NCI-H524 (cell line): ENCODE measurements around the gene CHRM4.

Source experiments
- DNase-seq, 2 experiments: peaks; one replicate each; lab custom pipeline; 2025; lab: John Stamatoyannopoulos, UW

CHRM4 gene

GRCh38 chr11:46367244-46367915 is 24.2 kb downstream of the CHRM4 start:
- peak; percentile 50 to 84 for DNase-seq

GRCh38 chr11:46366661-46367161 is 24.9 kb downstream of the CHRM4 start:
- DNase-seq: no peak

GRCh38 chr11:46366260-46366659 is 25.3 kb downstream of the CHRM4 start:
- no peak for DNase-seq

- no peak for DNase-seq
Observed at GRCh38 chr11:46364791-46365190, 26.8 kb downstream of the CHRM4 start.

- DNase-seq: peak in 1 of 2 experiments; percentile 58
Observed at GRCh38 chr11:46364056-46364455, 27.5 kb downstream of the CHRM4 start.

- peak; percentile 50 to 81 for DNase-seq
Observed at GRCh38 chr11:46363455-46364005, 28.0 kb downstream of the CHRM4 start.

- DNase-seq: no peak
Observed at GRCh38 chr11:46363031-46363407, 28.6 kb downstream of the CHRM4 start.

GRCh38 chr11:46362156-46363030 is 29.2 kb downstream of the CHRM4 start:
- DNase-seq: no peak

- no peak for DNase-seq
Observed at GRCh38 chr11:46361283-46362155, 30.1 kb downstream of the CHRM4 start.

- DNase-seq: no peak
Observed at GRCh38 chr11:46360878-46361277, 30.7 kb downstream of the CHRM4 start.

- DNase-seq: no peak
Observed at GRCh38 chr11:46359953-46360352, 31.6 kb downstream of the CHRM4 start.

GRCh38 chr11:46357483-46357936 is 34.1 kb downstream of the CHRM4 start:
- no peak for DNase-seq

- DNase-seq: no peak
Observed at GRCh38 chr11:46356924-46357482, 34.6 kb downstream of the CHRM4 start.

- DNase-seq: no peak
Observed at GRCh38 chr11:46353698-46354097, 37.9 kb downstream of the CHRM4 start.

GRCh38 chr11:46352063-46352841 is 39.3 kb downstream of the CHRM4 start:
- DNase-seq: peak in 1 of 2 experiments; percentile 26

GRCh38 chr11:46351606-46352005 is 40.0 kb downstream of the CHRM4 start:
- no peak for DNase-seq

GRCh38 chr11:46351148-46351547 is 40.4 kb downstream of the CHRM4 start:
- DNase-seq: no peak

- no peak for DNase-seq
Observed at GRCh38 chr11:46350695-46351094, 40.9 kb downstream of the CHRM4 start.

- no peak for DNase-seq
Observed at GRCh38 chr11:46348566-46349401, 42.8 kb downstream of the CHRM4 start.
